Measurements from ENCODE around the gene ETV1. TPM values are rescaled to one million over a fixed set of nuclear protein-coding genes. Genes with fewer than 3 reads are reported as not detected.

ETV1 gene
- total RNA-seq, 5 donors from 2014 or later (not counting 1 experiment from before 2014, with no cell fraction given): 0.26 to 0.58 (median 0.38) TPM; not detected in 1

- Histone ChIP-seq H3K36me3 (ENCODE audit: control insufficient read depth in 2 of 2, extremely low read depth in 1 of 2, insufficient read depth in 1 of 2, low read length in 1 of 2) (no peaks in the 10 kb centered on the region), H3K4me1 (ENCODE audit: control insufficient read depth in 1 of 2, extremely low read depth in 1 of 2, insufficient read depth in 2 of 2, low read length in 2 of 2) (peaks cover 3 to 26% of the 10 kb centered on the region in 2 experiments), H3K9me3 (no peaks in the 10 kb centered on the region), H3K27ac (ENCODE audit: low read length) (no peak overlapping the region), H3K4me3 (ENCODE audit: control insufficient read depth in 1 of 2, extremely low read depth in 1 of 2, low read length in 1 of 2) (no peak overlapping the region), H3K27me3 (replicated peaks in 1 of 2; ENCODE audit: control insufficient read depth in 2 of 2, extremely low read depth in 1 of 2, insufficient read depth in 2 of 2, low read length in 1 of 2) (no peaks in the 10 kb centered on the region)
- ATAC-seq (replicated peaks in 1 of 4) (no peak), DNase-seq (no peak)
- H3K4me3 Mint-ChIP-seq: no peak overlapping the region
- peaks cover 4 to 46% (median 40%) of the 10 kb centered on the region in 3 donors for H3K4me1 Mint-ChIP-seq
- no CpG with 5 or more reads among the region's 2 CpGs for WGBS (ENCODE audit: insufficient coverage)
- H3K9me3 Mint-ChIP-seq: no peaks in the 10 kb centered on the region
- ChIA-PET CTCF (no interaction called here), POLR2A (interaction anchor here in 1 of 2 donors (1.1 kb wide), 1 partner anchor 9 kb away, joined by 3 read pairs; no protein-coding TSS in a partner anchor)
- no peaks in the 10 kb centered on the region for H3K36me3 Mint-ChIP-seq
- H3K27ac Mint-ChIP-seq: no peak overlapping the region
- no peaks in the 10 kb centered on the region for H3K27me3 Mint-ChIP-seq
Measured at GRCh38 chr7:13911909-13912308, 77.6 kb downstream of the ETV1 start.

GRCh38 chr7:13910805-13911551 is 78.5 kb downstream of the ETV1 start:
- peaks cover 4 to 47% (median 40%) of the 10 kb centered on the region in 3 donors for H3K4me1 Mint-ChIP-seq
- no peak overlapping the region for H3K27ac ChIP-seq (ENCODE audit: low read length)
- DNase-seq (peak in 1 of 35 experiments; percentile 11), ATAC-seq (replicated peaks in 1 of 4) (peak in 2 of 4 experiments; percentile 47 to 76)
- H3K36me3 Mint-ChIP-seq: no peaks in the 10 kb centered on the region
- no peak overlapping the region for H3K4me3 ChIP-seq (ENCODE audit: control insufficient read depth in 1 of 2, extremely low read depth in 1 of 2, low read length in 1 of 2)
- H3K36me3 ChIP-seq (ENCODE audit: control insufficient read depth in 2 of 2, extremely low read depth in 1 of 2, insufficient read depth in 1 of 2, low read length in 1 of 2): no peaks in the 10 kb centered on the region
- H3K9me3 ChIP-seq: no peaks in the 10 kb centered on the region
- CTCF ChIA-PET: no interaction called here
- WGBS (ENCODE audit: insufficient coverage): 21% methylated on average over 2 of the region's 8 CpGs
- POLR2A ChIA-PET: no interaction called here
- H3K27me3 Mint-ChIP-seq: no peaks in the 10 kb centered on the region
- peak overlapping the region; percentile 53 to 67 for H3K27ac Mint-ChIP-seq
- no peaks in the 10 kb centered on the region for H3K27me3 ChIP-seq (replicated peaks in 1 of 2; ENCODE audit: control insufficient read depth in 2 of 2, extremely low read depth in 1 of 2, insufficient read depth in 2 of 2, low read length in 1 of 2)
- H3K9me3 Mint-ChIP-seq: no peaks in the 10 kb centered on the region
- peaks cover 3 to 26% of the 10 kb centered on the region in 2 experiments for H3K4me1 ChIP-seq (ENCODE audit: control insufficient read depth in 1 of 2, extremely low read depth in 1 of 2, insufficient read depth in 2 of 2, low read length in 2 of 2)
- peak overlapping the region in 1 of 3 donors; percentile 3 for H3K4me3 Mint-ChIP-seq

- Mint-ChIP-seq H3K4me3 (no peak overlapping the region), H3K27ac (peak overlapping the region; percentile 18 to 45), H3K9me3 (no peaks in the 10 kb centered on the region), H3K4me1 (peaks cover 4 to 61% (median 48%) of the 10 kb centered on the region in 3 donors), H3K27me3 (no peaks in the 10 kb centered on the region), H3K36me3 (no peaks in the 10 kb centered on the region)
- H3K36me3 ChIP-seq (ENCODE audit: control insufficient read depth in 2 of 2, extremely low read depth in 1 of 2, insufficient read depth in 1 of 2, low read length in 1 of 2): no peaks in the 10 kb centered on the region
- no peaks in the 10 kb centered on the region for H3K9me3 ChIP-seq
- ATAC-seq (replicated peaks in 1 of 4): peak in 3 of 4 experiments; percentile 20 to 75 (median 48)
- ChIA-PET CTCF (interaction anchor here in 1 of 2 donors (0.7 kb wide), 1 partner anchor 1947 kb away, joined by 4 read pairs; no protein-coding TSS in a partner anchor), POLR2A (no interaction called here)
- H3K27ac ChIP-seq (ENCODE audit: low read length): no peak overlapping the region
- H3K4me3 ChIP-seq (ENCODE audit: control insufficient read depth in 1 of 2, extremely low read depth in 1 of 2, low read length in 1 of 2): no peak overlapping the region
- no peaks in the 10 kb centered on the region for H3K27me3 ChIP-seq (replicated peaks in 1 of 2; ENCODE audit: control insufficient read depth in 2 of 2, extremely low read depth in 1 of 2, insufficient read depth in 2 of 2, low read length in 1 of 2)
- 57% methylated on average over 4 of the region's 8 CpGs for WGBS (ENCODE audit: insufficient coverage)
- H3K4me1 ChIP-seq (ENCODE audit: control insufficient read depth in 1 of 2, extremely low read depth in 1 of 2, insufficient read depth in 2 of 2, low read length in 2 of 2): peaks cover 3 to 26% of the 10 kb centered on the region in 2 experiments
- DNase-seq: peak in 16 of 35 experiments; percentile 3 to 34 (median 8)
Measured at GRCh38 chr7:13908667-13909397, 80.6 kb downstream of the ETV1 start.

- no peaks in the 10 kb centered on the region for H3K36me3 ChIP-seq (ENCODE audit: control insufficient read depth in 2 of 2, extremely low read depth in 1 of 2, insufficient read depth in 1 of 2, low read length in 1 of 2)
- H3K27me3 ChIP-seq (replicated peaks in 1 of 2; ENCODE audit: control insufficient read depth in 2 of 2, extremely low read depth in 1 of 2, insufficient read depth in 2 of 2, low read length in 1 of 2): no peaks in the 10 kb centered on the region
- no CpG with 5 or more reads among the region's 1 CpG for WGBS (ENCODE audit: insufficient coverage)
- Mint-ChIP-seq H3K36me3 (no peaks in the 10 kb centered on the region), H3K9me3 (no peaks in the 10 kb centered on the region), H3K4me1 (peaks cover 4 to 59% (median 47%) of the 10 kb centered on the region in 3 donors), H3K27ac (no peak overlapping the region), H3K27me3 (no peaks in the 10 kb centered on the region), H3K4me3 (no peak overlapping the region)
- ATAC-seq (replicated peaks in 1 of 4) (no peak), DNase-seq (no peak)
- ChIA-PET CTCF (no interaction called here), POLR2A (no interaction called here)
- peaks cover 3 to 26% of the 10 kb centered on the region in 2 experiments for H3K4me1 ChIP-seq (ENCODE audit: control insufficient read depth in 1 of 2, extremely low read depth in 1 of 2, insufficient read depth in 2 of 2, low read length in 2 of 2)
- no peak overlapping the region for H3K27ac ChIP-seq (ENCODE audit: low read length)
- no peak overlapping the region for H3K4me3 ChIP-seq (ENCODE audit: control insufficient read depth in 1 of 2, extremely low read depth in 1 of 2, low read length in 1 of 2)
- no peaks in the 10 kb centered on the region for H3K9me3 ChIP-seq
Measured at GRCh38 chr7:13907831-13908230, 81.6 kb downstream of the ETV1 start.

GRCh38 chr7:13904689-13905088 is 84.8 kb downstream of the ETV1 start:
- ATAC-seq (replicated peaks in 1 of 4): no peak

GRCh38 chr7:13904007-13904406 is 85.5 kb downstream of the ETV1 start:
- H3K36me3 ChIP-seq (ENCODE audit: control insufficient read depth in 2 of 2, extremely low read depth in 1 of 2, insufficient read depth in 1 of 2, low read length in 1 of 2): no peaks in the 10 kb centered on the region
- no CpG with 5 or more reads among the region's 2 CpGs for WGBS (ENCODE audit: insufficient coverage)
- H3K27ac ChIP-seq (ENCODE audit: low read length): no peak overlapping the region
- Mint-ChIP-seq H3K4me3 (no peak overlapping the region), H3K27ac (no peak overlapping the region), H3K36me3 (no peaks in the 10 kb centered on the region), H3K27me3 (no peaks in the 10 kb centered on the region), H3K9me3 (no peaks in the 10 kb centered on the region), H3K4me1 (peaks cover 1 to 31% (median 23%) of the 10 kb centered on the region in 3 donors)
- no peak overlapping the region for H3K4me3 ChIP-seq (ENCODE audit: control insufficient read depth in 1 of 2, extremely low read depth in 1 of 2, low read length in 1 of 2)
- peaks cover under 1 to 6% of the 10 kb centered on the region in 2 experiments for H3K4me1 ChIP-seq (ENCODE audit: control insufficient read depth in 1 of 2, extremely low read depth in 1 of 2, insufficient read depth in 2 of 2, low read length in 2 of 2)
- ChIA-PET POLR2A (no interaction called here), CTCF (no interaction called here)
- no peak for ATAC-seq (replicated peaks in 1 of 4)
- no peaks in the 10 kb centered on the region for H3K9me3 ChIP-seq
- no peaks in the 10 kb centered on the region for H3K27me3 ChIP-seq (replicated peaks in 1 of 2; ENCODE audit: control insufficient read depth in 2 of 2, extremely low read depth in 1 of 2, insufficient read depth in 2 of 2, low read length in 1 of 2)
- DNase-seq: no peak

More at GRCh38 chr7:13904689-13905088, 84.8 kb downstream of the ETV1 start:
- H3K36me3 ChIP-seq (ENCODE audit: control insufficient read depth in 2 of 2, extremely low read depth in 1 of 2, insufficient read depth in 1 of 2, low read length in 1 of 2): no peaks in the 10 kb centered on the region
- no peaks in the 10 kb centered on the region for H3K9me3 Mint-ChIP-seq
- DNase-seq: no peak
- peaks cover 3 to 11% of the 10 kb centered on the region in 2 experiments for H3K4me1 ChIP-seq (ENCODE audit: control insufficient read depth in 1 of 2, extremely low read depth in 1 of 2, insufficient read depth in 2 of 2, low read length in 2 of 2)
- no peaks in the 10 kb centered on the region for H3K27me3 Mint-ChIP-seq
- H3K27ac Mint-ChIP-seq: no peak overlapping the region
- H3K4me3 Mint-ChIP-seq: no peak overlapping the region
- CTCF ChIA-PET: no interaction called here
- no peak overlapping the region for H3K4me3 ChIP-seq (ENCODE audit: control insufficient read depth in 1 of 2, extremely low read depth in 1 of 2, low read length in 1 of 2)
- no peaks in the 10 kb centered on the region for H3K27me3 ChIP-seq (replicated peaks in 1 of 2; ENCODE audit: control insufficient read depth in 2 of 2, extremely low read depth in 1 of 2, insufficient read depth in 2 of 2, low read length in 1 of 2)
- H3K9me3 ChIP-seq: no peaks in the 10 kb centered on the region
- no CpG with 5 or more reads among the region's 3 CpGs for WGBS (ENCODE audit: insufficient coverage)
- no peaks in the 10 kb centered on the region for H3K36me3 Mint-ChIP-seq
- POLR2A ChIA-PET: no interaction called here
- no peak overlapping the region for H3K27ac ChIP-seq (ENCODE audit: low read length)
- H3K4me1 Mint-ChIP-seq: peaks cover 4 to 38% (median 29%) of the 10 kb centered on the region in 3 donors

All from T-cell (primary cell).